NCI-H2107 (cell line): ENCODE results near the gene CCDC39.
A peak's percentile ranks its signal among the peaks of the same experiment; 100 is the strongest.

Source experiments
- DNase-seq: peaks from one replicate; lab custom pipeline; 2025; lab: John Stamatoyannopoulos, UW

Gene CCDC39

GRCh38 chr3:180679178-180680096 is at the start of gene CCDC39:
Gene CCDC39 (minus strand): TSS chr3:180679489. CDS start chr3:180679380, 109 bp downstream.
- DNase-seq: peak; percentile 93

GRCh38 chr3:180720012-180720411 is 40.7 kb upstream of the CCDC39 start:
- no peak for DNase-seq

- peak; percentile 13 for DNase-seq
Observed at GRCh38 chr3:180707896-180708295, 28.6 kb upstream of the CCDC39 start.

- no peak for DNase-seq
Observed at GRCh38 chr3:180705619-180706018, 26.3 kb upstream of the CCDC39 start.

GRCh38 chr3:180704532-180704931 is 25.2 kb upstream of the CCDC39 start:
- no peak for DNase-seq

GRCh38 chr3:180700941-180701340 is 21.7 kb upstream of the CCDC39 start:
- no peak for DNase-seq

- DNase-seq: no peak
Observed at GRCh38 chr3:180698760-180699270, 19.5 kb upstream of the CCDC39 start.

GRCh38 chr3:180694321-180694720 is 15.0 kb upstream of the CCDC39 start:
- no peak for DNase-seq

GRCh38 chr3:180693656-180694055 is 14.4 kb upstream of the CCDC39 start:
- DNase-seq: peak; percentile 15

GRCh38 chr3:180690061-180690460 is 10.8 kb upstream of the CCDC39 start:
- DNase-seq: peak; percentile 23

- DNase-seq: peak; percentile 8
Observed at GRCh38 chr3:180684807-180685206, 5.5 kb upstream of the CCDC39 start.

GRCh38 chr3:180683816-180684215 is 4.5 kb upstream of the CCDC39 start:
- no peak for DNase-seq

GRCh38 chr3:180680097-180680430 is 775 bp upstream of the CCDC39 start:
- peak; percentile 77 for DNase-seq

- no peak for DNase-seq
Observed at GRCh38 chr3:180678231-180678630, 1.1 kb downstream of the CCDC39 start.

- no peak for DNase-seq
Observed at GRCh38 chr3:180661444-180661843, 17.8 kb downstream of the CCDC39 start.

GRCh38 chr3:180657094-180657493 is 22.2 kb downstream of the CCDC39 start:
- DNase-seq: no peak

GRCh38 chr3:180656406-180656805 is 22.9 kb downstream of the CCDC39 start:
- no peak for DNase-seq

GRCh38 chr3:180646187-180646790 is 33.0 kb downstream of the CCDC39 start:
- no peak for DNase-seq

- DNase-seq: no peak
Observed at GRCh38 chr3:180640987-180641386, 38.3 kb downstream of the CCDC39 start.

- DNase-seq: no peak
Observed at GRCh38 chr3:180633722-180634121, 45.6 kb downstream of the CCDC39 start.

GRCh38 chr3:180631317-180631716 is 48.0 kb downstream of the CCDC39 start:
- no peak for DNase-seq

GRCh38 chr3:180630371-180630770 is 48.9 kb downstream of the CCDC39 start:
- DNase-seq: no peak

GRCh38 chr3:180626844-180627243 is 52.4 kb downstream of the CCDC39 start:
- DNase-seq: no peak
